Body of pancreas (tissue), 4 donors: Measurements from ENCODE around the gene ZNF783.

Source experiments
- POLR2A ChIP-seq, 3 donors: fragments of 450-650 bp; IDR thresholded peaks; one replicate each; pipeline ENCODE4 v1.6.1; 2016; ENCODE audit warnings: antibody characterized with exemption in 3 of 3, mild to moderate bottlenecking in 2 of 3
- TF ChIP-seq, protein P1 (sequence below), 7 experiments: fragments of 450-650 bp in 4 of 7; fragments of 200-600 bp in 3 of 7; sonication (generic) in 3 of 7; IDR thresholded peaks; one replicate each; pipeline ENCODE4 v1.5.1; 2016 to 2019; ENCODE audit warnings: antibody characterized with exemption in 7 of 7

DNA sequence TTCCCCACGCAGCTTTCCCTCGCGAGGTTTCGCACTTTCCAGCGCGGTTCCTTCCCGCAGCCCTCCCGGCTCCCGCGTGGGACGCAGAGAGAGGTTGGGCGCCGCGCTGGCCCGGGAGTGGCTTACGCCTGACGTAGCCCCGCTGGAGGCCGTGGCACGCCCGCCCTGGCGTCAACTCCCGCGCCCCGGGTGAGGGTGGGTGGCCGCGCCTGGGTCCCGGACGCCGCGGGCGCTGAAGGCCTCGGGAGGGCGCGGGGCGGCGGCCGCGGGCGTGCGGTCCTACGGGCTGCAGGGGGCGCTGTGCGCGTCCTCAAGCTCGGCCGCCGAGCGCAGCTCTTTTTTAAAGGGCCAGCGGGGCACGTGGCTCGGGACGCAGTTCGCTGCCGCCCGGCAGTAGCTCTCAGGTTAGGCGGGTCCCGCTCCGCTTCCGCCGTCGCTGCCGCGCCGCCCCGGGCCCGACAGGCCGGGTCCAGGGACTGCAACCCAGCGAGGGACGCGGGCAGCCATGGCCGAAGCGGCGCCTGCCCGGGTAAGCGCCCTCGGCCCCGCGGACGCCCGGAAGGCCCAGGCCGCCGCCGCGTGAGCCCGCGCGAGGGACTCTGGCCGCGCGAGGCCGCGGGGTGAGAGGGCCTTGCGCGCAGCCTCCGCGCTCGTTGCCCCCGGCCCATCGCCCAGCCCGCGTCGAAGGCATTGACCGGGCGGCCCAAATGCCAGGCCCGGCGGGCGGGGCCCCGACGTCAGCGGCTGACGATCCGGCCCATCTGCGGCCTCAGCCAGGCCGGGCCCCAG is at the start of gene ZNF783:
- TF ChIP-seq, protein P1, sequence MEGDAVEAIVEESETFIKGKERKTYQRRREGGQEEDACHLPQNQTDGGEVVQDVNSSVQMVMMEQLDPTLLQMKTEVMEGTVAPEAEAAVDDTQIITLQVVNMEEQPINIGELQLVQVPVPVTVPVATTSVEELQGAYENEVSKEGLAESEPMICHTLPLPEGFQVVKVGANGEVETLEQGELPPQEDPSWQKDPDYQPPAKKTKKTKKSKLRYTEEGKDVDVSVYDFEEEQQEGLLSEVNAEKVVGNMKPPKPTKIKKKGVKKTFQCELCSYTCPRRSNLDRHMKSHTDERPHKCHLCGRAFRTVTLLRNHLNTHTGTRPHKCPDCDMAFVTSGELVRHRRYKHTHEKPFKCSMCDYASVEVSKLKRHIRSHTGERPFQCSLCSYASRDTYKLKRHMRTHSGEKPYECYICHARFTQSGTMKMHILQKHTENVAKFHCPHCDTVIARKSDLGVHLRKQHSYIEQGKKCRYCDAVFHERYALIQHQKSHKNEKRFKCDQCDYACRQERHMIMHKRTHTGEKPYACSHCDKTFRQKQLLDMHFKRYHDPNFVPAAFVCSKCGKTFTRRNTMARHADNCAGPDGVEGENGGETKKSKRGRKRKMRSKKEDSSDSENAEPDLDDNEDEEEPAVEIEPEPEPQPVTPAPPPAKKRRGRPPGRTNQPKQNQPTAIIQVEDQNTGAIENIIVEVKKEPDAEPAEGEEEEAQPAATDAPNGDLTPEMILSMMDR (IDR thresholded peaks at IDR 0.05), result peak; percentile 49 to 96 (median 87)
- TF ChIP-seq POLR2A (IDR thresholded peaks at IDR 0.05), result peak; percentile 38 to 62 (median 61)
